CD4-positive, alpha-beta T cell treated with Interleukin-4 for 4 hours (primary cell): ENCODE measurements around the gene PUS3.

Source experiments
- DNase-seq: peaks from one replicate; pipeline ENCODE4 v3.0.0-alpha.2; 2020

The PUS3 gene, protein sequence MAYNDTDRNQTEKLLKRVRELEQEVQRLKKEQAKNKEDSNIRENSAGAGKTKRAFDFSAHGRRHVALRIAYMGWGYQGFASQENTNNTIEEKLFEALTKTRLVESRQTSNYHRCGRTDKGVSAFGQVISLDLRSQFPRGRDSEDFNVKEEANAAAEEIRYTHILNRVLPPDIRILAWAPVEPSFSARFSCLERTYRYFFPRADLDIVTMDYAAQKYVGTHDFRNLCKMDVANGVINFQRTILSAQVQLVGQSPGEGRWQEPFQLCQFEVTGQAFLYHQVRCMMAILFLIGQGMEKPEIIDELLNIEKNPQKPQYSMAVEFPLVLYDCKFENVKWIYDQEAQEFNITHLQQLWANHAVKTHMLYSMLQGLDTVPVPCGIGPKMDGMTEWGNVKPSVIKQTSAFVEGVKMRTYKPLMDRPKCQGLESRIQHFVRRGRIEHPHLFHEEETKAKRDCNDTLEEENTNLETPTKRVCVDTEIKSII

GRCh38 chr11:125902927-125903710 lies at the start of gene PUS3:
Gene PUS3 (minus strand): TSS chr11:125903206. CDS start chr11:125896284, 6,922 bp downstream.
- peak; percentile 86 for DNase-seq

- no peak for DNase-seq
Measured at GRCh38 chr11:125952559-125952958, 49.6 kb upstream of the PUS3 start.

DNA sequence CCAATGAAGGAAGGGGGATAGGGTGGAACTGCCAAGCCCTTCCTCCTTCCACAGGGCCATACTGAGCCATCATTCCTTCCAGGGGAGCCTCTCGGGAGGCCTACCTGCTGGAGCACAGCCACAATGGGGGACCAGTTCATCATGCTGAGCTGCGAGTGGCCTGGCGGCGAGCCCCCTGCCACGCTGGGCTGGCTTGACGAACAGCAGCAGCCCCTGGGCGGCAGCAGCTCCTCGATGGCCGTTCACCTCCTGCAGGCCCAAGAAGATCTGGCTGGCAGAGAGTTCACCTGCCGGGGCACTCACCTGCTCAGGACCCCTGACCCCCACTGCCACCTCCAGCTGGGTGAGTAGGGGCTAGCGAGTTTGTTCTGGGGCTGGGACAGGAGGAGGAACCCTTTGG lies 48.7 kb upstream of the PUS3 start:
- no peak for DNase-seq

GRCh38 chr11:125950696-125951651 lies 48.0 kb upstream of the PUS3 start:
- DNase-seq: no peak

- DNase-seq: no peak
Measured at GRCh38 chr11:125950178-125950490, 47.1 kb upstream of the PUS3 start.

DNA sequence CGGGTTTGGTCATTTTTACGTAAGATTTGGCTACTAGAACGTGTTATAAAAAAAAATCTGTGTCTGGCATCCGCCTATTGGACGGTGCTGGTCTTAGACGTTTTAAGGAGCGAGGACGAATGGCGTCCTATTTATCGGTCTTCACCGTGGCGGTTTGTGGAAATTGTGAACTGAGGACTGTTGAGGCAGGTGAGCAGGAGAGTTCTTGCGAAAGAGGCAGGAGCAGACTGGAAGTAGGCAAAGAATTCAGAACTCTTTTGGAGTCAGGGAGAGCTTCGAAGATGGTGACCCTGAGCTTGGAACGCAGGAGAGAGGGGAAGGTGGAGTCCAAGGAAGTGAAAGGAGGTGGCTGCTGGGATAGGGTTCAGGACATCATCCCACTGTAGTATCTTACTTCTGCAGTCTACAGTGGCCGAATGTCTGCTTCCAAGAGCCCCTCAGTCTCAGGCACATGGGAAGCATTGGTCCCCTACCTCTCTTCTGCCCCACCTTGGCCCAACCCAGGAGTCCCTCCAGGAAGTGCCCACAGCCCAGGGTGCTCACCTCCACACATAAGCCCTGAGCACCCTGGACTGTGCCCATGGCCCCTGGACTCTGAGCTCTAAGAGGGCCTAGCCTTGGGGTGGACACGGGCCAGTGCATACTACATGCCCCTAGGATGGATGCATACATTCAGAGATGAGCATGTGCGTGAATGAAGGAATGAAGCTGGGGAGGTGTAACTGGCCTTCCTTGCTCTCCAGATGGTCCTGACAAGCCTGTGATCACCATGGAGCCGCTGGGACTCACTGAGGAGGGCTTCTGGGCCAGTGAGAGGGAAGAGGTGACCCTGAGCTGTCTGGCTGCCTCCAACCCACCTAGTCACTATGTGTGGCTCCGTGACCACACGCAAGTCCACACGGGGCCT lies 46.5 kb upstream of the PUS3 start:
- DNase-seq: no peak

GRCh38 chr11:125948278-125949051 lies 45.5 kb upstream of the PUS3 start:
- no peak for DNase-seq

DNA sequence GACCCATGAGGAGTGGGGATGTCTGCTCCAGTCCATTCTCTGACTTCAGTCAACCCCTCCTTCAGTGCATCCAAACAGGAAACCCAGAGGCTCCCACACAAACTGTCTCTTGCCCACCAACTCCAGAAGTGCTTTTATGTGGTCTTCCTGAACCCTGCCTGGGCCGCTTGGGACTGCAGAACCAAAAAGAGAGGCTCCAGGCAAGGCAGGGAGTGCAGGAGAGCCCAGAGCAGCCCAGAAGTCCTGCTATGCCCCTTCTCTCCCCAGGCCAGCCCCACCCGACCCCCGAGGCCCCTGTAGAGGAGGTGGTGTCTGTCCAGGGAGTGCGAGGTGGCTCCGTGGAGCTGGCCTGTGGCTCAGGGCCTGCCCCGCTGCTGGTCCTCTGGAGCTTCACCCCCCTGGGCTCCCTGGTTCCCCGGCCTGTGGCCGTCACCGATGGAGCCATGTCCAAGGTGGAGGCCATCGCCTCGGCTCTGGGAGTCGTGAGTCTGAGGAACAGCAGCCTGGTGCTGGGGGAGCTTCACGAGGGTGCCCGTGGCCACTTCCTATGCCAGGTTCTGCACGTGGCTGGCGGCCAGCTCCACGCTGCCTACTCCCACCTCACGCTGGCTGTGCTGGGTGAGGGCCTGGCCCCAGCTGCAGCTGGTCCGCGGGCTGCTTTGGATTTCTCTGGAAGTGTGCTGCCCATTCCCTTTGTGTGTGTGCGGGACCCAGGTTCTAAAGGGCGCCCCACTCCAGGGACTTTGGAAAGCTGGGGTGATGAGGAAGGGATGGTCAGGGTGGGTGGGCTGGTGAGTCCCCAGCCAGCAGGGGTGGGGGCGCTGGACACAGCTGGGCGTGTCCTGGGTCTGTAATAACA lies 44.6 kb upstream of the PUS3 start:
- no peak for DNase-seq

DNA sequence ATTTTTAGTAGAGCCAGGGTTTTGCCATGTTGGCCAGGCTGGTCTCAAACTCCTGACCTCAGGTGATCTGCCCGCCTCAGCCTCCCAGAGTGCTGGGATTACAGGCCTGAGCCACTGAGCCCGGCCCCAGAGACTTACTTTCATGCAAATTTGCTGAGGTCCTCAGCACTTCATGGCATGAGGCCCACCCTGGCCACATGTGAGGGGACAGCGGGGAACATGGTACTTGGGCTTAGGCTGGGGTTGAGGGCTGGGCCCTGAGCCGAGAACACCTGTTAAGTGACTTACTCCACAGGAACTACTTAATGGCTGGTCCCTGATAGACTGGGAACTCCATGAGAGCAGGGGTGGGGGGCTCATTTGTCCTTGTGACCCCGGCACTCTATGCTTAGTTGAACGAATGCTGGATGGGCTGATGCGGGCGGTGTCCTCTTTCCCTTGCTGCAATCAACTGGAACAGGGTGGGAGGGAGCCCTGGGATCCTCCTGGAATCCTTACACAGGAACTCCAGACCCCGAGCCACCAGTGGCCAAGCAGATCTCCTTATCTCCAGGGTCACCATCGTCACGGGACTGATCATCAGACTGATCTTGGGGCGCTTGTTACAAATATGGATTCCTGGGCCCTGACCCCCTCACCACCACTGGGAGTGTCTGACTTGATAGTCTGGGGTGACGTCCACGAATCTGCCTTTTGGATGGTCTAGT lies 43.9 kb upstream of the PUS3 start:
- DNase-seq: no peak

- no peak for DNase-seq
Measured at GRCh38 chr11:125945797-125946520, 43.0 kb upstream of the PUS3 start, which contains the start of gene VSIG10L2. Gene VSIG10L2 (plus strand): TSS chr11:125946044. CDS start chr11:125946056, 12 bp downstream.

GRCh38 chr11:125945011-125945796 lies 42.2 kb upstream of the PUS3 start:
- no peak for DNase-seq

DNA sequence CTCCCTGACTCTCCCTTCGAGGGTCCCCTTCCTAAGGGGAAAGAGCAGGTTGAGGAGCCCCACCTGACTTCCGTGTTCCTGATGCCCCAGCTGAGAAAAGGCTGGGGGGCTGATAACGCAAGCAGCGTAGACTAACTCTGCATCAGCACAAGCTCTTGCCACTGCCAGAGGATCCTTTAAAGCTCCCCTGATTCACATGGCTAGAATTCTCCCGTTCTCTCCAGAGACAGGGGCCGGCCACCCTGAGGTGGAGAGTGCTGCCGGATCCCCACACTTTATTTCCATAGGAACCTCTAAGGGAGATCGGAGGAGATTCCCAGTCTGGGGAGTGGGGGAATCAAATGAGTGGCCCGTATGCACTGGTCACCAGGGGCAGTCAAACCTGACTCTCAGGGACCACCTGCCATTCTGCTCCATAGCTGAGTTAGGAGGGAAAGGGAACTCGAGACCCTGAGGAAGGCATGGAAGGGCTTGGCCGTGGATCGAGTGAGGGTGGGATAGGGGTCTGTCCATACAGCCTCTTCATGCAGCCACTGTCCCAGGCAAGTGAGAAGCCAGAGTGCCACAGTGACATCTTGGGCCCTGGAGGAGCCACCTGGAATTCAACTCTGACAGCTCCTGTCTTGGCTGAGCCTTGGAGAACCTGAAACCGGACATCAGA lies 41.5 kb upstream of the PUS3 start:
- no peak for DNase-seq

DNA sequence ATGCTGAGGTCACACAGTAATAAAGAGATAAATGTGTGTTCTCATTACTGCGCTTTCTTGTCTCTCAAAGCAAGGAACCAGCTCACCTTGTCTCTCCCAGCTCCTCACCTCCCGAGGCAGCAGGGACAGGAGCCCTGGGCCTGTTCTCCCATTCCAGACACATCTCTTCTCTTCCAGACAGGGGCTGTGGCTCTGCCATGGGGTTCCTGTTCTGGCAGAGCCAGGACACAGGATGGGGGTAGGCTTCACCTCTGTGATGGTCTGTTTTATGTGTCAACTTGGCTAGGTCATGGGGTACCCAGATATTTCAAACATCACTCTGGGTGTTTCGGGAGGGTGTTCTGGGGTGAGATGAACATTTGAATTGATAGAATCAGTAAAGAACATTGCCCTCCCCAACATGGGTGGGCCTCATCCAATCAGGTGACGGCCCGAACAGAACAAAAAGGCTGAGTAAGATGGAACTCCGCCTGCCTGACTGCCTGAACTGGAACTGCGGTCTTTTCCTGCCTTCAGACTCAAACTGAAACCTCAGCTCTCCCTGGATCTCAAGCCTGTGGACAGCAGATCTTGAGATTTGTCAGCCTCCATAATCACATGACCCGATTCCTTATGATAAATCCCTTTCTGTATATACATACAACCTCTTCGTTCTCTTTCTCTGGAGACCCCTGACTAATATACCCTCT lies 40.8 kb upstream of the PUS3 start:
- no peak for DNase-seq

- DNase-seq: no peak
Measured at GRCh38 chr11:125942771-125943428, 39.9 kb upstream of the PUS3 start.

DNA sequence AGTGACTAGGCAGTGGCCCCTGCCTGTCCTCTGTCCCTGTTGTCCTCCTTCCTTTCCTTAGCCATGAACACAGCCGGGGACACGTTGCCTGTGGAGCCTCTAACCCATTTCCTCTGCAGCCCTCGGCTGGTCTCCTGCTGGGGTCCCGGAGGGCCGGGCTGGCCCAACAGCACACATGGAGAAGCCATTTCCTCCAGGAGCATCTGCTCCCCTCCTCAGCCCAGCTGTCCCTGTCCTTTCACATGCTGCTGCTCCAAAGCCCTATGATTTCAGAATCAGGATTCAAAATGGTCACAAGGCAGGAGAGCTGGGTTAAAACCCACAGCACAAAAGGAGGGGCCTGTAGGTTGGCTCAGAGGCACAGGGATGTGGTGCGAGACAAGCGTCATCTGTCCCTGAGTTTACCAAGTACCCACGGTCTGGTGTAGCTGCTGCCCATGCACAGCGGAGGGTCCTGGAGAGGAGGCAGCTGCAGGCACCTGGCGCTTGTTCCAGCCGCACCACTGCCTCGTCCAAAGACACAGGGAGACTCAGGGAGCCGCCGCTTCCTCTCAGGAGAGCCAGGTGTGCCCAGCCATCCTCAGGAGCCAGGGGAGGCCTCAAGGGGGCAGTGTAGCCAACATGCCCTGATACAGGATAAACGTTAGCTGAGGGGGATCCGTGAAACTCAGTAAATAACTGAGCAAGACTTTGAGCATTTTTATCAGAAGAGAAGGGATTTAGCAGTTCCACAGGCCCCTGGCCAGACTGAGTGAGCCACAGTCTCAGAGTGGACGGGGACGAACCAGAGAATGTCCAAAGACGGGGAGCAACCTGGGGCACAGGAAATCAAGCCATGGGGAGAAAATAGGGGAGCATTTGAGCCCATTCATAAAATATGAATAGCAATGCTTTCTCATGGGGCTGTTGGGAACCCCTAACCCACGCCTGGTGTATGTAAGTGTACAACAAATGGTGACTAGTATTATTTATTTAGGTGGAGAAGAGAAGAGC lies 38.9 kb upstream of the PUS3 start:
- peak; percentile 12 for DNase-seq
